GM21390 (cell line): ENCODE data around the gene PSMB2.
A peak's percentile ranks its signal among the peaks of the same experiment; 100 is the strongest.

Experiments used
- ATAC-seq: cut with Tn5 transposase; IDR thresholded peaks from one replicate; pipeline ENCODE4 v1.9.1; 2021; ENCODE audit not compliant: unreplicated experiment

PSMB2 gene

GRCh38 chr1:35557611-35558373 is 83.5 kb downstream of the PSMB2 start, which contains the start of gene NCDN:
Gene NCDN, plus strand, starts transcription at chr1:35557799. Its CDS starts 392 bp downstream, at chr1:35558191.
- ATAC-seq: peak; percentile 86

- ATAC-seq: peak; percentile 74
These were observed 84.2 kb downstream of the PSMB2 start, which contains the start of gene KIAA0319L for GRCh38 chr1:35557118-35557610. Gene KIAA0319L, minus strand, starts transcription at chr1:35557403. Its CDS starts 2,912 bp downstream, at chr1:35554491.

- no peak for ATAC-seq
These were observed 84.7 kb downstream of the PSMB2 start for GRCh38 chr1:35556484-35557117.

- ATAC-seq: no peak
These were observed 85.5 kb downstream of the PSMB2 start for GRCh38 chr1:35555601-35556477.

- no peak for ATAC-seq
These were observed 86.1 kb downstream of the PSMB2 start for GRCh38 chr1:35555212-35555584.

GRCh38 chr1:35554266-35555211 is 86.8 kb downstream of the PSMB2 start:
- no peak for ATAC-seq

- no peak for ATAC-seq
These were observed 87.5 kb downstream of the PSMB2 start for GRCh38 chr1:35553851-35554250.
